Uterus (tissue), 2 donors: Measurements from ENCODE around the gene ZNF616.

ENCODE experiments used
- CTCF ChIP-seq, 4 experiments: fragments of 200-600 bp in 2 of 4; fragments of 450-650 bp in 2 of 4; sonication (generic) in 2 of 4; IDR thresholded peaks; one replicate each; pipeline ENCODE4 v1.5.1; 2016 to 2019; ENCODE audit warnings: antibody characterized with exemption in 4 of 4, mild to moderate bottlenecking in 2 of 4, moderate library complexity in 1 of 4
- POLR2A ChIP-seq, 2 donors: fragments of 450-650 bp; IDR thresholded peaks; one replicate each; pipeline ENCODE4 v1.6.1; 2016; ENCODE audit warnings: antibody characterized with exemption in 2 of 2, mild to moderate bottlenecking in 1 of 2, moderate library complexity in 1 of 2

GRCh38 chr19:52101866-52102562, 37.7 kb downstream of the ZNF616 start:
- TF ChIP-seq CTCF (IDR thresholded peaks at IDR 0.05) (no peak), POLR2A (IDR thresholded peaks at IDR 0.05) (no peak)
